Left forelimb (tissue), 1 donor: ENCODE measurements around the gene DZIP1.
"Not testable (repeated sequence)": the region's sequence is repeated elsewhere in the genome, so short reads cannot be mapped to it uniquely, and the experiment has no call there.

ENCODE experiments used
- DNase-seq: peaks from one replicate; pipeline ENCODE4 v3.0.0-alpha.2; 2018; ENCODE audit warnings: low spot score

Gene DZIP1

GRCh38 chr13:95601216-95601615, 43.3 kb downstream of the DZIP1 start:
- no peak for DNase-seq

GRCh38 chr13:95596701-95597100, 47.8 kb downstream of the DZIP1 start:
- no peak for DNase-seq

- no peak for DNase-seq
These were observed 51.0 kb downstream of the DZIP1 start for GRCh38 chr13:95593462-95593861.

GRCh38 chr13:95588721-95589120, 55.8 kb downstream of the DZIP1 start:
- DNase-seq, result no peak

- no peak for DNase-seq
These were observed 56.4 kb downstream of the DZIP1 start for GRCh38 chr13:95588134-95588533.

GRCh38 chr13:95585867-95586266, 58.6 kb downstream of the DZIP1 start:
- DNase-seq, result no peak

- no peak for DNase-seq
These were observed 65.2 kb downstream of the DZIP1 start for GRCh38 chr13:95579303-95579702.

- DNase-seq, result no peak
These were observed 71.3 kb downstream of the DZIP1 start for GRCh38 chr13:95573221-95573620.

GRCh38 chr13:95571941-95572340, 72.6 kb downstream of the DZIP1 start:
- DNase-seq, result no peak

- DNase-seq, result no peak
These were observed 74.5 kb downstream of the DZIP1 start for GRCh38 chr13:95570016-95570415.

GRCh38 chr13:95568131-95568530, 76.4 kb downstream of the DZIP1 start:
- DNase-seq, result no peak

GRCh38 chr13:95565758-95566157, 78.7 kb downstream of the DZIP1 start:
- DNase-seq, result not testable (repeated sequence)

GRCh38 chr13:95564733-95565291, 79.7 kb downstream of the DZIP1 start:
- no peak for DNase-seq

GRCh38 chr13:95564091-95564490, 80.4 kb downstream of the DZIP1 start:
- no peak for DNase-seq

GRCh38 chr13:95560387-95560786, 84.1 kb downstream of the DZIP1 start:
- no peak for DNase-seq

- no peak for DNase-seq
These were observed 85.4 kb downstream of the DZIP1 start for GRCh38 chr13:95559100-95559499.

- no peak for DNase-seq
These were observed 87.5 kb downstream of the DZIP1 start for GRCh38 chr13:95557013-95557412.

GRCh38 chr13:95553581-95554385, 90.7 kb downstream of the DZIP1 start:
- DNase-seq, result no peak

- peak; percentile 75 for DNase-seq
These were observed 91.7 kb downstream of the DZIP1 start, which contains the start of gene CLDN10 for GRCh38 chr13:95552539-95553441. Gene CLDN10 (plus strand): TSS chr13:95552720. CDS start chr13:95552754, 34 bp downstream.

GRCh38 chr13:95552208-95552538, 92.3 kb downstream of the DZIP1 start:
- no peak for DNase-seq

GRCh38 chr13:95547531-95548167, 96.9 kb downstream of the DZIP1 start:
- DNase-seq, result no peak

GRCh38 chr13:95546919-95547318, 97.6 kb downstream of the DZIP1 start:
- DNase-seq, result no peak
